Fibroblast of skin of right biceps (primary cell): Measurements from ENCODE around the gene NPHS1.

Experiments used
- DNase-seq: peaks from one replicate; pipeline ENCODE4 v3.0.0-alpha.2; 2013

Gene NPHS1

GRCh38 chr19:35879068-35879467 lies 26.8 kb upstream of the NPHS1 start:
- DNase-seq = no peak

- no peak for DNase-seq
Observed at GRCh38 chr19:35874392-35874930, 22.2 kb upstream of the NPHS1 start.

- DNase-seq = no peak
Observed at GRCh38 chr19:35872180-35872579, 19.9 kb upstream of the NPHS1 start.

- no peak for DNase-seq
Observed at GRCh38 chr19:35871611-35872010, 19.3 kb upstream of the NPHS1 start.

GRCh38 chr19:35870798-35871197 lies 18.5 kb upstream of the NPHS1 start:
- DNase-seq = no peak

- peak; percentile 40 for DNase-seq
Observed at GRCh38 chr19:35870124-35870736, 17.9 kb upstream of the NPHS1 start.

GRCh38 chr19:35869327-35870123 lies 17.2 kb upstream of the NPHS1 start:
- DNase-seq = peak; percentile 68

- no peak for DNase-seq
Observed at GRCh38 chr19:35868823-35869326, 16.6 kb upstream of the NPHS1 start.

GRCh38 chr19:35868172-35868822 lies 16.0 kb upstream of the NPHS1 start, which contains the start of gene APLP1:
TSS of gene APLP1 (plus strand) at chr19:35868574. CDS start at chr19:35868637, 63 bp downstream.
- peak; percentile 36 for DNase-seq

GRCh38 chr19:35863018-35863417 lies 10.7 kb upstream of the NPHS1 start:
- no peak for DNase-seq

- DNase-seq = no peak
Observed at GRCh38 chr19:35862528-35862927, 10.2 kb upstream of the NPHS1 start.

GRCh38 chr19:35861640-35862160 lies 9.4 kb upstream of the NPHS1 start:
- no peak for DNase-seq

- DNase-seq = no peak
Observed at GRCh38 chr19:35860818-35861639, 8.7 kb upstream of the NPHS1 start.

GRCh38 chr19:35860436-35860817 lies 8.1 kb upstream of the NPHS1 start:
- no peak for DNase-seq

GRCh38 chr19:35859414-35859813 lies 7.1 kb upstream of the NPHS1 start:
- DNase-seq = no peak

- no peak for DNase-seq
Observed at GRCh38 chr19:35858311-35858710, 6.0 kb upstream of the NPHS1 start.

GRCh38 chr19:35856546-35857149 lies 4.3 kb upstream of the NPHS1 start, which contains the start of gene KIRREL2:
TSS of gene KIRREL2 (plus strand) at chr19:35856911. CDS start at chr19:35857120, 209 bp downstream.
- DNase-seq = no peak

GRCh38 chr19:35853038-35853756 lies 893 bp upstream of the NPHS1 start:
- DNase-seq = no peak

- no peak for DNase-seq
Observed at GRCh38 chr19:35851213-35852028, 883 bp downstream of the NPHS1 start.

- no peak for DNase-seq
Observed at GRCh38 chr19:35848919-35849505, 3.3 kb downstream of the NPHS1 start.
